GM19468 (cell line): Measurements from ENCODE around the gene PRDM11.

Experiments used
- ATAC-seq: cut with Tn5 transposase; IDR thresholded peaks from one replicate; pipeline ENCODE4 v1.9.1; 2021; ENCODE audit warnings: mild to moderate bottlenecking, moderate library complexity, moderate number of reproducible peaks; ENCODE audit not compliant: unreplicated experiment; ENCODE audit errors: extremely low read depth

Gene PRDM11

GRCh38 chr11:45252877-45253276 lies 106.4 kb downstream of the PRDM11 start:
- ATAC-seq, result no peak

GRCh38 chr11:45253640-45254039 lies 107.2 kb downstream of the PRDM11 start:
- no peak for ATAC-seq

- ATAC-seq, result no peak
Measured at GRCh38 chr11:45254070-45254469, 107.6 kb downstream of the PRDM11 start.

- ATAC-seq, result no peak
Measured at GRCh38 chr11:45258982-45259530, 112.6 kb downstream of the PRDM11 start.

GRCh38 chr11:45259592-45259991 lies 113.2 kb downstream of the PRDM11 start:
- no peak for ATAC-seq

GRCh38 chr11:45260071-45260470 lies 113.6 kb downstream of the PRDM11 start:
- ATAC-seq, result no peak

GRCh38 chr11:45262900-45263299 lies 116.5 kb downstream of the PRDM11 start:
- no peak for ATAC-seq

GRCh38 chr11:45263773-45264172 lies 117.3 kb downstream of the PRDM11 start:
- ATAC-seq, result no peak

GRCh38 chr11:45264839-45265515 lies 118.5 kb downstream of the PRDM11 start:
- ATAC-seq, result no peak

- ATAC-seq, result no peak
Measured at GRCh38 chr11:45265969-45266675, 119.7 kb downstream of the PRDM11 start.

GRCh38 chr11:45266676-45267020 lies 120.2 kb downstream of the PRDM11 start:
- no peak for ATAC-seq

- no peak for ATAC-seq
Measured at GRCh38 chr11:45267052-45267451, 120.6 kb downstream of the PRDM11 start.

GRCh38 chr11:45267652-45268299 lies 121.3 kb downstream of the PRDM11 start:
- no peak for ATAC-seq

- no peak for ATAC-seq
Measured at GRCh38 chr11:45269678-45270077, 123.2 kb downstream of the PRDM11 start.

GRCh38 chr11:45270946-45271716 lies 124.7 kb downstream of the PRDM11 start:
- no peak for ATAC-seq

- no peak for ATAC-seq
Measured at GRCh38 chr11:45272701-45273100, 126.3 kb downstream of the PRDM11 start.

- no peak for ATAC-seq
Measured at GRCh38 chr11:45273509-45273908, 127.1 kb downstream of the PRDM11 start.

- ATAC-seq, result no peak
Measured at GRCh38 chr11:45274206-45274605, 127.8 kb downstream of the PRDM11 start.

GRCh38 chr11:45275828-45276227 lies 129.4 kb downstream of the PRDM11 start:
- ATAC-seq, result no peak

- ATAC-seq, result no peak
Measured at GRCh38 chr11:45278714-45279113, 132.3 kb downstream of the PRDM11 start.
